ENCODE data around the gene CERS4.
A peak's percentile ranks its signal among the peaks of the same experiment; 100 is the strongest.
"Not testable (repeated sequence)": the region's sequence is repeated elsewhere in the genome, so short reads cannot be mapped to it uniquely, and the experiment has no call there.

Gene CERS4

GRCh38 chr19:8208922-8209461, at the start of gene CERS4:
CERS4 (plus strand) TSS chr19:8209370; CDS start chr19:8251077, 41,707 bp downstream.
- peak; percentile 70 for DNase-seq

GRCh38 chr19:8161135-8161646, 48.0 kb upstream of the CERS4 start:
- DNase-seq: no peak

- DNase-seq: no peak
Measured at GRCh38 chr19:8163759-8164158, 45.4 kb upstream of the CERS4 start.

GRCh38 chr19:8167985-8168384, 41.2 kb upstream of the CERS4 start:
- no peak for DNase-seq

- no peak for DNase-seq
Measured at GRCh38 chr19:8168537-8168936, 40.6 kb upstream of the CERS4 start.

GRCh38 chr19:8174706-8175105, 34.5 kb upstream of the CERS4 start:
- no peak for DNase-seq

- DNase-seq: no peak
Measured at GRCh38 chr19:8180018-8180417, 29.2 kb upstream of the CERS4 start.

- DNase-seq: no peak
Measured at GRCh38 chr19:8184274-8184673, 24.9 kb upstream of the CERS4 start.

GRCh38 chr19:8185343-8186068, 23.7 kb upstream of the CERS4 start:
- no peak for DNase-seq

GRCh38 chr19:8192221-8192820, 16.8 kb upstream of the CERS4 start:
- no peak for DNase-seq

GRCh38 chr19:8194528-8195267, 14.5 kb upstream of the CERS4 start:
- DNase-seq: no peak

GRCh38 chr19:8196271-8196927, 12.8 kb upstream of the CERS4 start:
- no peak for DNase-seq

- not testable (repeated sequence) for DNase-seq
Measured at GRCh38 chr19:8203288-8204120, 5.7 kb upstream of the CERS4 start.

GRCh38 chr19:8204961-8205360, 4.2 kb upstream of the CERS4 start:
- DNase-seq: peak; percentile 80

GRCh38 chr19:8206147-8207087, 2.8 kb upstream of the CERS4 start:
- peak; percentile 65 for DNase-seq

- DNase-seq: not testable (repeated sequence)
Measured at GRCh38 chr19:8207326-8207725, 1.8 kb upstream of the CERS4 start.

- no peak for DNase-seq
Measured at GRCh38 chr19:8208119-8208921, 850 bp upstream of the CERS4 start.

- no peak for DNase-seq
Measured at GRCh38 chr19:8209462-8210378, 550 bp downstream of the CERS4 start.

Measured in COR-L47 (cell line).